Measurements from ENCODE around the gene KRTAP5-11.
"Not testable (repeated sequence)": the region's sequence is repeated elsewhere in the genome, so short reads cannot be mapped to it uniquely, and the experiment has no call there.

KRTAP5-11 gene, protein sequence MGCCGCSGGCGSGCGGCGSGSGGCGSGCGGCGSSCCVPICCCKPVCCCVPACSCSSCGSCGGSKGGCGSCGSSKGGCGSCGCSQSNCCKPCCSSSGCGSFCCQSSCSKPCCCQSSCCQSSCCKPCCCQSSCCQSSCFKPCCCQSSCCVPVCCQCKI

DNA sequence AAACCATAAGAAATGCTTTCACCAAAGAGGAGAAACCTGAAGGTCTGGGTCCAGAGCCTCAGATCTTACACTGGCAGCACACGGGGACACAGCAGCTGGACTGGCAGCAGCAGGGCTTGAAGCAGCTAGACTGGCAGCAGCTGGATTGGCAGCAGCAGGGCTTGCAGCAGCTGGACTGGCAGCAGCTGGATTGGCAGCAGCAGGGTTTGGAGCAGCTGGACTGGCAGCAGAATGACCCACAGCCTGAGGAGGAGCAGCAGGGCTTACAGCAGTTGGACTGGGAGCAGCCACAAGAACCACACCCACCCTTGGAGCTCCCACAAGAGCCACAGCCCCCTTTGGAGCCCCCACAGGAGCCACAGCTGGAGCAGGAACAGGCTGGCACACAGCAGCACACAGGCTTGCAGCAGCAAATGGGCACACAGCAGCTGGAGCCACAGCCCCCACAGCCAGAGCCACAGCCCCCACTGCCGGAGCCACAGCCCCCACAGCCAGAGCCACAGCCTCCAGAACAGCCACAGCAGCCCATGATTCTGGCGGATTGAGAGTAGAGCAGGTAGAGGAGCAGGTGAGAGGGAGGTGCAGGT is at the start of gene KRTAP5-11:
Gene KRTAP5-11, minus strand, starts transcription at position 567 of the 587 bp plus-strand sequence. Its CDS starts 38 bp downstream, at position 529.
- no peak for DNase-seq (ENCODE audit: low read depth in 2 of 2, low spot score in 1 of 2)

DNA sequence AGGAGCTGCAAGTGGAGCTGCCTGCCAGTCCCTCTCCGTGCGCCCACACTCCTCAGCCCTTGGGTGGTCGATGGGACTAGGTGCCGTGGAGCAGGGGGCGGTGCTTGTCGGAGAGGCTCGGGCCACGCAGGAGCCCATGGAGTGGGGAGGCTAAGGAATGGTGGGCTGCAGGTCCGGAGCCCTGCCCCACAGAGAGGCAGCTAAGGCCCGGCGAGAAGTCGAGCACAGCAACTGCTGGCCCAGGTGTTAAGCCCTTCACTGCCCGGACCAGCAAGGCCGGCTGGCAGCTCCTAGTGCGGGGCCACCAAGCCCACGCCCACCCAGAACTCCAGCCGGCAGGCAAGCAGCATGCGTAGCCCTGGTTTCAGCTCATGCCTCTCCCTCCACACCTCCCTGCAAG is 48.9 kb upstream of the KRTAP5-11 start:
- not testable (repeated sequence) for DNase-seq (ENCODE audit: low read depth in 2 of 2, low spot score in 1 of 2)

DNA sequence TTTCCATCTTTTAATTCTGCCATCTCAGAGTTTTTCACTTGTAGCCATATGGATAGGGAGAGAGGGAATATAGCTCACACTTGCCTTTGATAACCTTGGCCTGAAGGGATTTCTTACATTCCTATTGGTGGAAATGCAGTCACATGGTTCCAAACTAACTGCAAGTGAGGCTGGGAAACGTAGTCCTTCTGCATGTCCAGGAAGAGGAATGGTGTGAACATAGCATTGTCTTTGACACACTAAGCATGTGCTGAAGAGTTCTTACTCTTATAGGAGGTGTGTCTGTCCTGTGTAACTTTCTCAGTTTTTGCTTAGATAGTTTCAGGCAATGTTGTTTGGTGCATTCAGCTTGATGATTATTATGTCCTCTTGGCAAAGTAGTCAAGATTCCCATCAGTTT is 47.4 kb upstream of the KRTAP5-11 start:
- not testable (repeated sequence) for DNase-seq (ENCODE audit: low read depth in 2 of 2, low spot score in 1 of 2)

DNA sequence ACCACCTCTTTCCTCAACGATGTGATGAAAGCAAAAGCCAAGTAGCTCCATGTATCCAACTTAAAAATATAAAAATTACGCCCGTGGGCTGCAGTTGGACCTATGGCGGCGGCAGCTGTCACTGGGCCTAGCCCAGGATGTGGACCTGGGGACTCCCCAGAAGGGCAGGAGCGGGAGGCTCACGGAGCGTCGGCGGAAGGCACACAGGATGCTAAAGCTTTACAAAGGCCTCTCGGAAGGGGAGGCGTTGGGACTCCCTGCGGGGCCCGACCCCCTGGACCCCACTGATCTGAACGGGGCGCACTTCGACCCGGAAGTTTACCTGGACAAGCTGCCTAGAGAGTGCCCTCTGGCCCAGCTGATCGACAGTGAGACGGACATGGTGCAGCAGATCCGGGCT is 46.3 kb upstream of the KRTAP5-11 start:
- DNase-seq (ENCODE audit: low read depth in 2 of 2, low spot score in 1 of 2) = not testable (repeated sequence)

DNA sequence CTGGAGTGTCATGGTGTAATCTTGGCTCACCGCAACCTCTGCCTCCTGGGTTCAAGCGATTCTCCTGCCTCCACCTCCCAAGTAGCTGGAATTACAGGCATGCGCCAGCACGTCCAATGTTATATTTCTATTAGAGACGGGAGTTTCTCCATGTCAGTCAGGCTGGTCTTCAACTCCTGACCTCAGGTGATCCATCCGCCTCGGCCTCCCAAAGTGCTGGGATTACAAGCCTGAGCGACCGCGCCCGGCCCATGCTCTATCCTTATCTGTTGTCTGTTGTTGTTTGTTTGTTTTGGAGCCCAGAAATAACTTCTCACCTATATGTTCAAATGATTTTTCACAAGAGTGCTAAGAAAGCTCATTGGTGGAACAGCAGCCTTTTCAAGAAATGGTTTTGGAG is 40.6 kb upstream of the KRTAP5-11 start:
- not testable (repeated sequence) for DNase-seq (ENCODE audit: low read depth in 2 of 2, low spot score in 1 of 2)

DNA sequence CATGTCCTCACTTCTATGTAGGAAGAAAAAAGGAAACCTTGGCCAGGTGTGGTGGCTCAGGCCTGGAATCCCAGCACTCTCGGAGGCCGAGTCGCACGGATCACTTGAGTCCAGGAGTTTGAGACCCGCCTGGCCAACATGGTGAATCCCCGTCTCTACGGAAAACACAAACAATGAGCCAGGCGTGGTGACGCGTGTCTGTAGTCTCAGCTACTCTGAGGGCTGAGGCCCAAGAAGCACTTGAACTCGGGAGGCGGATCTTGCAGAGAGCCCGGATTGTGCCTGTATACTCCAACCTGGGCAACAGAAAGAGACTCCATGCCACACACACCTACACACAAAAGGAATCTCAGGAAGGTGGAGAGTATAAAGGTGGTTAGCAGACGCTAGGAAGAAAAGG is 39.9 kb upstream of the KRTAP5-11 start:
- DNase-seq (ENCODE audit: low read depth in 2 of 2, low spot score in 1 of 2) = not testable (repeated sequence)

DNA sequence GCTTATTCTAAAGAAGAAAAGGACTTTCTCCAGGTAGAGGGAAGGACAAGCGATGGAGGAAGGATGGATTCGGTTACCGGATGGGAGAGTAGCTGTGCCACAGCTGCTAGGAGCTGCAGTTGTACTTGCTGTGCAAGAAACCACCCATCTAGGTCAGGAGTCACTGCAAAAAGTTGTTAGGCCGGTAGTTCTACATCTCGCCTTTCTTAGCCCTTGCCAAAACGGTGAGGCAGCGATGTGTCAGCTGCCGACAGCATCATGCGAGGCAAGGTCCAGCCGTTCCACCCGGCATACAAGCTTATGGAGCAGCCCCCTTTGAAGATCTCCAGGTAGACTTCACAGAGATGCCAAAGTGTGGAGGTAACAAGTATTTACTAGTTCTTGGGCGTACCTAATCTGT is 32.3 kb upstream of the KRTAP5-11 start:
- DNase-seq (ENCODE audit: low read depth in 2 of 2, low spot score in 1 of 2) = not testable (repeated sequence)

DNA sequence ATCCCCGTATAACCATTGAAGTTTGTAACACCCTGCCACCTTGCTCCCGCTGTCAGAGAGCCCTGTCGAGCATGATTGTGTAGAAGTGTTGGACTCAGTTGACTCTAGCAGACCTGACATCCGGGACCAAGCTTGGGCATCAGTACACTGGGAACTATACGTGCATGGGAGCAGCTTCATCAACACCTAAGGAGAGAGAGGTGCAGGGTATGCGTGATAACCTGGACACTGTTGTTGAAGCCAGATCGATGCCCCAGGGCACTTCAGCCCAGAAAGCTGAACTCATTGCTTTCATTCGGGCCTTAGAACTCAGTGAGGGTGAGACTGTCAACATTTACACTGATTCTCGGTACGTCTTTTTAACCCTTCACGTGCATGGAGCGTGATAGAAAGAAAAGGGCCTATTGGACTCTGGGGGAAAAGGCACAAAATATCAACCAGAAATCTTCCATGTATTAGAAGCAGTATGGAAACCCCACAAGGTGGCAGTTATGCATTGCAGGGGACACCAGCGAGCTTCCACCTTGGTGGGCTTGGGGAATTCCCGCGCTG is 31.8 kb upstream of the KRTAP5-11 start:
- not testable (repeated sequence) for DNase-seq (ENCODE audit: low read depth in 2 of 2, low spot score in 1 of 2)

DNA sequence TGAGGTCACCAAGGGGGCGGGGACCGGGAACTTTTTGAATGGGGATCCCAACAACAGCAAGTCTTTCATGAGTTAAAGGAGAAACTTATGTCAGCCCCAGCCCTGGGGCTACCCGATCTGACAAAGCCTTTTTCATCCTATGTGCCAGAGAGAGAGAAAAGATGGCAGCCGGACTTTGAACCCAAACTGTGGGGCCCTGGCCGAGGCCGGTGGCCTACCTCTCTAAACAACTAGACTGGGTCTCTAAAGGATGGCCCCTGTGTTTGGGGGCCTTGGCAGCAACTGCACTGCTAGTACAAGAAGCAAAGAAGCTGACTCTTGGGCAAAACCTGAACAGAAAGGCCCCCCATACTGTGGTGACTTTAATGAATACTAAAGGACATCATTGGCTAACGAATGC is 31.3 kb upstream of the KRTAP5-11 start:
- DNase-seq (ENCODE audit: low read depth in 2 of 2, low spot score in 1 of 2) = not testable (repeated sequence)

DNA sequence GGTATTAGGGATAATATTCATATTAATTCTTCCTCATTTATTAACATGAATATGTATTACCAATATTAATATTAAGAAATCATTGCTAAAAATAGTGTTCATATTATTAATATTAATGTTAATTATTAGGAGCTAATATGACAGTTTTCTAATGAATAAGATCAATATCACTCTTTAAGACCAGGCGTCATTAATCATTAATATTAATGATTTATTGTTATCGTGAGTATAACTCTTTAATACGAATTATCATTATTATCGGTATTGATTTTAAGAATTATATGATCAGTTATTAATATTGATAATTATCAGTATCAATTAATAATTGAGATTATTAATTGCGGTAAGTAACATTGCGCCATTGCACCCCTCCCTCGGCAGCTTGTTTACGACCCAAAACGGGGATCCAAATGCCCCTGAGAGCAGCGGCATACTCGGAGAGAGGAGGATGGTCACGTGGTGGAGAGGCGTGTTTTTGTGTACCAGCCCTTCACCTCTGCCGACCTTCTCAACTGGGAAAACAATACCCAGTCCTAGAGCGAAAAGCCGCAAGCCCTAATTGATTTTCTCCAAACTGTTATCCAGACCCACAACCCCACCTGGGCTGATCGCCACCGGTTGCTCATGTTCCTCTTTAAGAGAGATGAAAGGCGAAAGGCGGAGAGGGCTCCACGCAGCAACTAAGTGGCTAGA is 28.7 kb upstream of the KRTAP5-11 start:
- not testable (repeated sequence) for DNase-seq (ENCODE audit: low read depth in 2 of 2, low spot score in 1 of 2)

DNA sequence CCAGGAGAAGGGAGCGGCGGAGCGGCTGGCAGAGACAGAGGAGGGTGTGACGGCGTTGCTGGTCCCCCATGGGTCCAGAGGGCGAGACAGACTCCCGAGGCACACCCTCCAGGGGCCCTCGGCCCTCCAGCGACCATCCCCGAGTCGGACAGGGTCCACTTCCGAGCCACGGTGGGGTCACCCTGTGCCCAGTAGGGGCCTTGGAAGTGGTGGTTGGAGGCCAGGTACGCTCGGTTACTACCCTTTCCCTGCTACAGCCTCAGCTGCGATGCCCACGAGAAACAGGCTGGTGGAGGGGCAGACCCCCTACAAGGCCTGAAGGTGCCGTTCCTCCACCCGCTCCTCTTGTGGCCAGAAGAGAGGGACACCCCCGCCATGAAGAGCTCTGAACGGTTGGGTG is 25.6 kb upstream of the KRTAP5-11 start:
- not testable (repeated sequence) for DNase-seq (ENCODE audit: low read depth in 2 of 2, low spot score in 1 of 2)

DNA sequence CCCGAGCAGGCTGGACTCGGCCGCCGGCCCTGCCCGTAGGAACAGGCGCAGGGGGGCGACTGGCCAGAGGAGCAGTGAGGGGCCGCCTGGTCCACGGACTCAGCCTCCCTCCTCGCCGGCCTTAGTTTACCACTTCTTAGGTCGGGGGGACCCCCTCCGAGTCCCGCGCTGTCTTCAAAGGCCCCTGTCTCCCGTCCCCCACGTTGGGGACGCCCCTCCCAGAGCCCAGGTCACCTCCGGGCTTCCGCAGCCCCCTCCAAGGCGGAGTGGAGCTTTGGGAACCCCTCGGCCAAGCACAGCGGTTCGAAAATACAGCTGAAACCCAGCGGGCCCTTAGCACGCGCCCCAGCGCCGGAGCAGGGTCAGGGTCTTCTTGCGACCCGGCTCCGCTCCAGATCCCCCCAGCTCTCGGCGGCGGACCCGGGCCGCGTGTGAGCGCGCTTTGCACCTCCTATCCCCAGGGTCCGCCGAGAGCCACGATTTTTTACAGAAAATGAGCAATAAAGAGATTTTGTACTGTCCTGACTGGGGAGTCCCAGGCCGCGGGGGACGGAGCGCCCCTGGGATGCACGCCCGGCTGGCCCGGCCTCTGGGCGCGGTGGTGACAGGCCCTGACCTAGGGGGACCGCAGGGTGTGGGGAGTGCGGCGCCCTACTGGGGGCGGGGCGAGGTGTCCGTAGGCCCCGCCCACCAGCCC is 25.0 kb upstream of the KRTAP5-11 start:
- DNase-seq (ENCODE audit: low read depth in 2 of 2, low spot score in 1 of 2) = not testable (repeated sequence)

DNA sequence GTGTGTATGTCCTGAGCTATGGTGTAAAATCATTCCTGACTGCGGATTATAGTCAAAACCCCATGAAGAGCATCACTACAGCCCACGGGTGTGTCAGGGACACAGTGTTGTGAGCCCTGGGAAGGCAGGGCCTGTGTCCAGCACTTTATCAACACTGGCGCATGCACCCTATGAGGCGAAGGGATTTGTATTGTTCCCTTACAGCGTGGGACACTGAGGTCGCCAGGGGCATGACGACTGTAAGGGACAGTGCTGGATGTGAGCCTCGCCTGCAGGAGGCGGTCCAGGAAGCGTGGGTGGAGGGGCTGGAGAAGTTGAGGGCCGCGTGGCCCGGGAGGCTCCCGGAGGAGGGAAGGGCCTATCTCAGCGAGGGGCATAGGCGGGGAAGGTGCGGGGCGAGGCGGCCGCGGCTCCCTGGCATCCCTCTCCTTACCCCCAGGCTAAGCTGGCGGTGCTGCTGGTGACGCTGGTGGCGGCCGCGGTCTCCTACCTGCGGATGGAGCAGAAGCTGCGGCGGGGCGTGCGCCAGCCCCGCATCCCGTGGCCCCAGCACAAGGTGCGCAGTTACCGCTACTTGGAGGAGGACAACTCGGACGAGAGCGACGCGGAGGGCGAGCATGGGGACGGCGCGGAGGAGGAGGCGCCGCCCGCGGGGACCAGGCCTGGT is 24.3 kb upstream of the KRTAP5-11 start:
- not testable (repeated sequence) for DNase-seq (ENCODE audit: low read depth in 2 of 2, low spot score in 1 of 2)

DNA sequence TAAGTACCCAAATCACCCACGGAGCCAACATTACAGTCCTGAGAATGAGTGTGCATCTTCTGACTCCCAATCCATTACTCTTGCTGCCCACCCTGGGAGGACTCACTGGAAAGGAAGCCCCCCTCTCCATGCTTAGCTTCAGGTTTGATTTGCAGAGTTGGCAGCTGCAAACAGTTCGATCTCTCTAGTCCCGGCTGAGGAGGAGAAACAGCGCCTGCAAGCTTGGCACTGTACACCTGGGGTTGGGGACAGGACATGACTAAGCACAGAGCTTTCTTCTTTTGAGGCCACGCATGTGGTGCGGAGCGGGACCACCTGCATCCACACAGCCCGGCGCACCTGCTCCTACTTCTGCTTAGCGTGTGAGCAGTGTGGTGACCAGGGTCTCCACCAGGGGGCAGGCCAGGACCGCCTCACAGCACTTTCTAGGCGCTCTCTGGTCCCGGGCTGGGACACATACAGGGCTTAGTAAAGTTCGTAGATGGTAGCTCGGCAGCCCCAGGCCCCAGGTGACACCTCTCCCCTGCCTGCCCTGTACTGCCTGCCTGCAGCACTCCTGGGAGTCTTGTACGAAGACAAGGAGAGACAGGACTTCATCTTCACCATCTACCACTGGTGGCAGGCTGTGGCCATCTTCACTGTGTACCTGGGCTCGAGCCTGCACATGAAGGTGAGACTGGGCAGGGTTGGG is 22.3 kb upstream of the KRTAP5-11 start:
- DNase-seq (ENCODE audit: low read depth in 2 of 2, low spot score in 1 of 2) = not testable (repeated sequence)

DNA sequence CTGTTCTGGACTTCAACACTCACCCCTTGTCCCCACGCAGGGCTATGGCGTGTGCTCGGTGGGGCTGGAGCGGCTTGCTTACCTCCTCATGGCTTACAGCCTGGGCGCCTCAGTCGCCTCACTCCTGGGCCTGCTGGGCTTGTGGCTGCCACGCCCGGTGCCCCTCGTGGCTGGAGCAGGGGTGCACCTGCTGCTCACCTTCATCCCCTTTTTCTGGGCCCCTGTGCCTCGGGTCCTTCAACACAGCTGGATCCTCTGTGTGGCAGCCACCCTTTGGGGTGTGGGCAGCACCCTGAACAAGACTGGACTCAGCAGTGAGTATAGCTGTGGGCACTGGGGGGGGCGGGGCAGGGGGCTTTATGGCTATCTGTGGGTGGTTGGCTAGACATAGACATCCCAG is 20.5 kb upstream of the KRTAP5-11 start:
- not testable (repeated sequence) for DNase-seq (ENCODE audit: low read depth in 2 of 2, low spot score in 1 of 2)

DNA sequence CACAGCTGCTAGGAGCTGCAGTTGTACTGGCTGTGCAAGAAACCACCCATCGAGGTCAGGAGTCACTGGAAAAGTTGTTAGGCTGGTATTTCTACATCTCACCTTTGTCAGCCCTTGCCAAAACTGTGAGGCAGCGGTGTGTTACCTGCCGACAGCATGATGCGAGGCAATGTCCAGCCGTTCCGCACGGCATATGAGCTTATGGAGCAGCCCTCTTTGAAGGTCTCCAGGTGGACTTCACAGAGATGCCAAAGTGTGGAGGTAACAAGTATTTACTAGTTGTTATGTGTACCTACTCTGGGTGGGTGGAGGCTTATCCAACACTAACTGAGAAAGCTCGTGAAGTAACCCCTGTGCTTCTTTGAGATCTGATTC is 6.9 kb upstream of the KRTAP5-11 start:
- not testable (repeated sequence) for DNase-seq (ENCODE audit: low read depth in 2 of 2, low spot score in 1 of 2)

DNA sequence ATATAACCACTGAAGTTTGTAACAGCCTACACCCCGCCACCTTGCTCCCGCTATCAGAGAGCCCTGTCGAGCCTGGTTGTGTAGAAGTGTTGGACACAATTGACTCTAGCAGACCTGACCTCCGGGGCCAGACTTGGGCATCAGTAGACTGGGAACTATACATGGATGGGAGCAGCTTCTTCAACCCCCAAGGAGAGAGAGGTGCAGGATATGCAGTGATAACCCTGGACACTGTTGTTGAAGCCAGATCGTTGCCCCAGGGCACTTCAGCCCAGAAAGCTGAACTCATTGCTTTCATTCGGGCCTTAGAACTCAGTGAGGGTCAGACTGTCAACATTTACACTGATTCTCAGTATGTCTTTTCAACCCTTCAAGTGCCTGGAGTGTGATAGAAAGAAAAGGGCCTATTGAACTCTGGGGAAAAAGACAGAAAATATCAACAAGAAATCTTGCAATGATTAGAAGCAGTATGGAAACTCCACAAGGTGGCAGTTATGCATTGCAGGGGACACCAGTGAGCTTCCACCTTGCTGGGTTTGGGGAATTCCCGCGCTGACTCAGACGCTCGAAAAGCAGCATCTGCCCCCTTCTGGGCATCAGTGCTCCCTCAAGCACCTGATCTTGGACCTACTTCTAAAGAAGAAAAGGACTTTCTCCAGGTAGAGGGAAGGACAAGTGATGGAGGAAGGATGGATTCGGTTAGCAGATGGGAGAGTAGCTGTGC is 6.3 kb upstream of the KRTAP5-11 start:
- DNase-seq (ENCODE audit: low read depth in 2 of 2, low spot score in 1 of 2) = not testable (repeated sequence)

DNA sequence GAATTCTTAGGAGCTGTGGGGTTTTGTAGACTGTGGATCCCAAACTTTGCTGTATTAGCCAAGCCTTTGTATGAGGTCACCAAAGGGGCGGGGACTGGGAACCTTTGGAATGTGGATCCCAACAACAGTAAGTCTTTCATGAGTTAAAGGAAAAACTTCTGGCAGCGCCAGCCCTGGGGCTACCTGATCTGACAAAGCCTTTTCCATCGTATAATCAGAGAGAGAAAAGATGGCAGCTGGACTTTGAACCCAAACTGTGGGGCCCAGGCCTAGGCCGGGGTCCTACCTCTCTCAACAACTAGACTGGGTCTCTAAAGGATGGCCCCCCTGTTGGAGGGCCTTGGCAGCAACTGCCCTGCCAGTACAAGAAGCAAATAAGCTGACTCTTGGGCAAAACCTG is 5.6 kb upstream of the KRTAP5-11 start:
- not testable (repeated sequence) for DNase-seq (ENCODE audit: low read depth in 2 of 2, low spot score in 1 of 2)

DNA sequence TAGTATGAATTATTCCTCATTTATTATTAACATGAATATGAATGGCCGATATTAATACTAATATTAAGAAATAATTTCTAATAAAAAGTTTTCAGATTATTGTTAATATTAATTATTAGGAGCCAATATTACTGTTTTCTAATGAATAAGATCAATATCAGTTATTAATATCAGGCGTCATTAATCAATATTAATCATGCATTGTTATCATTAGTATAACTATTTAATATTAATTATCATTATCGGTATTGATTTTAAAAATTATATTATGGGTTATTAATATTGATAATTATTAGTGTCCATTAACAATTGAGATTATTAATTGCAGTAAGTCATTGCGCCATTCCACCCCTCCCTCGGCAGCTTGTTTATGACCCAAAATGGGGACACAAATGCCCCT is 3.0 kb upstream of the KRTAP5-11 start:
- not testable (repeated sequence) for DNase-seq (ENCODE audit: low read depth in 2 of 2, low spot score in 1 of 2)

DNA sequence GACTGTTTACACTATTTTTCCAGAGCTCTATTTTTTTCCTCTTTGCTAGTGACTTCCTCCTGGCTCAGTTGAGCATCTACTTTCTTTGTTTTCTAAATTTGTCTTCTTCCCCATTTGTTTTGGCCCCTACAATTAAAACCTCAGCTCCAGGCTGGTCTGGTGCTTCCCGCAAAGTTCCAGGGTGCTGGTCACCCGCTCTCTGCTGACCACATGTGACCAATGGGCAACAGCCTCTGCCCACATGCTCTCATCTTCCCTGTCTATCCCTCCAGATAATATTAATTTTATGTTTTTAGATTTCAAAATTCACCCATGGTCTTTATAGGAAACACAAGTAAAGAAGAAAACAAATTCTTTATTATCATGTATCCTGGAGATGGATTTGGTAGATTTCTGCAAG is 294 bp upstream of the KRTAP5-11 start:
- DNase-seq (ENCODE audit: low read depth in 2 of 2, low spot score in 1 of 2) = not testable (repeated sequence)

All from stimulated activated CD8-positive, alpha-beta memory T cell treated with anti-CD3 and anti-CD28 coated beads, Interleukin-4, amount 100 ng/mL, for 1 hour (primary cell).